ENCODE results near the gene FAM78B. TPM values are rescaled to one million over a fixed set of nuclear protein-coding genes. Genes with fewer than 3 reads are reported as not detected.

Gene FAM78B, protein sequence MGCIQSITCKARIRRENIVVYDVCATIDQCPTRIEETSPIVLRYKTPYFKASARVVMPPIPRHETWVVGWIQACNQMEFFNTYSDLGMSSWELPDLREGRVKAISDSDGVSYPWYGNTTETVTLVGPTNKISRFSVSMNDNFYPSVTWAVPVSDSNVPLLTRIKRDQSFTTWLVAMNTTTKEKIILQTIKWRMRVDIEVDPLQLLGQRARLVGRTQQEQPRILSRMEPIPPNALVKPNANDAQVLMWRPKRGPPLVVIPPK
- 1 to 10 TPM in 2 of 5 donors, under 1 TPM in 3; 0.77 to 1.4 (median 0.99) TPM for polyA plus RNA-seq (ENCODE audit: insufficient read depth in 1 of 5, insufficient read length in 5 of 5, low replicate concordance in 1 of 5)
- long read RNA-seq, donor 1, full-length matches to known transcripts: 1 of 1 reads
- long read RNA-seq, donor 1, partial matches to known transcripts: 0 of 1 reads
- long read RNA-seq, donor 1, other reads (novel, unspliced or antisense): 0 of 1 reads
- long read RNA-seq, donor 2: 0 reads
- long read RNA-seq, donor 3: 0 reads
- long read RNA-seq, donor 4: 0 reads
- long read RNA-seq, donor 5: 0 reads
- long read RNA-seq, donor 6, partial matches to known transcripts: 0 of 1 reads
- long read RNA-seq, donor 6, other reads (novel, unspliced or antisense): 0 of 1 reads
- long read RNA-seq, donor 7, partial matches to known transcripts: 0 of 1 reads
- long read RNA-seq, donor 7, other reads (novel, unspliced or antisense): 0 of 1 reads
- long read RNA-seq, donor 8: 0 reads

DNA sequence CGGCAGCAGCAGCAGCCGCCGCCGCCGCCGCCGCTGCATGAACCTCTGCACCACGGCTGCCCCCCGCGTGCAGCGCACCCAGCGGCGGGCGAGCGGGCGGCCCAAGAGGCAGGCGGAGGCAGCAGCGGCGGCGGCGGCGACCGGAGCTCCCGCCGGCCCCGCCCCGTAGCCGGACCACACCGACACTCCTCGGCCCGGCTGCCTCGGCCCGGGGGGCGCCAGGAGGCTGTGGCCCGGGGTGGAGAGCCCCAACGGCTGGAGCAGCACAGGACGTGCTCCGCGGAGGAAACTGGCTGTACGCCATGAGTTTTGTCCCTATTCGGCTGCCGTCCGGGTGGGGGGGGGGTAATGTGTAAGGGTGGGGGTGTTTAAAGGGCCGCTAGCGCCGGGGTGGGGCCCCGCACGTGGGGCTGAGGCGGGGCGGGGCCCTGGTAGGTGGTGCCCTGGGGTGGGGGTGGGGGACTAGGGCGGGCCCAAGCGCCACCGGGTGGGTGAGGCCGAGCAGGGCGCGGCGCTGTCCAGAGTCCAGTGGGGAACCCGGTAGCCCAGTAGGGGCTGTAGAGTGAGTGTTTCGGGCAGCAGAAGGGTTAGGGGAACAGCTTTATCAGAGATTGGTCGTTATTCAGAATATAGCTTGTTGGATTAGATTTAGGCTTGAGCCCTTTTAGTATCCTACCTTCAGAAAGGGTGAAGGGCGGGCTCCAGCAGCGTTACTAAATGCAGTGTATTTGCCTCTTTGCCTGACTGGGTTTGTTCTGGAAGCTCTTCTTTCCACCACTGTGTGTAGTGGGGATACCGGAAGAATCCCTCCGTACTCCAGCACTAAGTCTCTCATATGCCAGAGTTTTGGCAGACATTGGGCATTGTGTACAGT is at the start of gene FAM78B:
TSS of gene FAM78B (minus strand) at position 304 of the 874 bp plus-strand sequence. CDS start 753 bp downstream, outside the sequence.
- peak; percentile 29 to 32 for DNase-seq

DNA sequence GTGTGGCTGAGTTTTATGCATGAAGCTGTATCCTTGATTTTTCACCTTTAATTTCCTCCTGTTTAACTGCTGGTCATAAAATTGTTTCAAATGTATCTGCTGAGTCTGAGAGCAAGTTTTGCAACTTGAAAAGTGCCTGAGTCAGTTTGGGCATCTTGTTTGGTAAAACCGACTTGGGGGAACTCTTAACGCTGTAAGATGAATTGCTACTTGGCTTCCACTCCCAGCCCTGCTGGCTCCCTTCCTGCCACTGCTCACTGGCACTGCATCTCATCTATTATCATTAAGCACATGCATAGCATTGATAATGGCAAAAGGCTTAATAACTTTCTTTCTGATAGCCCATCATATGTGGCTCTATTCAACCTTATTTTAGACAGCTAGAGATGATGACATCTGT is 35.7 kb upstream of the FAM78B start:
- no peak for DNase-seq

DNA sequence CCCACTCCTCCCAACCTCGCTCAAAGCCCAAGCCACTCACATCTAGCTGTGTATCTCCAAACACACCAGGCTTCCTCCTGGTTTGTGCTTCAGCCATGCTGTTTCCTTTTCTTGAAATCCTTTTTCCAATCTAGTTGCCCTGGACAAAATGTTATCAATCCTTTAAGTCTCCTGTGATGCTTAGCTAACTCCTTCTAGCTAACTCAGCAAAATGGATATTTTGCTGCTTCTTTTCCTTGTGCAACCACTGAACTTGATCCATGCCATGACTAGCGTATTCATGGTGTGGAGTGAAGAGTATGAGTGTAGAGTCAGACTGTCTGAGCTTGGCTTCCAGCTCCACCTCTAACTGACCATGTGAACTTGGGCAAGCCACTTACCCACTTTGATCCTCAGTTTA is 33.9 kb upstream of the FAM78B start:
- no peak for DNase-seq

DNA sequence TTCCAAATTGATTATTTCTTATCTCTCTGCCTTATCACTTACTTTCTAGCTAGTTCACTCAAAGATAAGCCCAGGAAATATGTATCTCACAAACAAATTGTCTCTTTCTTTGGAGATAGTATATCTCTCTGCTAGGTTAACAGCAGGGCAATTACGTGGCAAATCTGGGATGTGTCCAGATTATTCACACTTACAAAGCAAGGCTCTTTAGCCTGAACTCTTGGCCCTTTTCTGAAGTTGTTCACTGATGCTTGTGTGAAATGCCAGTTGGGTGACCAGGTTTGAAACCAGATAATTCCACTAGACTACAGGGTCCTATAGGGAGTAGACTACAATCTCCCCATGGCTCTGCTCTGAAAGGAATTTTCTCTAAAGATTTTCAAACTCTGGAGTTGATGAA is 30.8 kb upstream of the FAM78B start:
- no peak for DNase-seq

DNA sequence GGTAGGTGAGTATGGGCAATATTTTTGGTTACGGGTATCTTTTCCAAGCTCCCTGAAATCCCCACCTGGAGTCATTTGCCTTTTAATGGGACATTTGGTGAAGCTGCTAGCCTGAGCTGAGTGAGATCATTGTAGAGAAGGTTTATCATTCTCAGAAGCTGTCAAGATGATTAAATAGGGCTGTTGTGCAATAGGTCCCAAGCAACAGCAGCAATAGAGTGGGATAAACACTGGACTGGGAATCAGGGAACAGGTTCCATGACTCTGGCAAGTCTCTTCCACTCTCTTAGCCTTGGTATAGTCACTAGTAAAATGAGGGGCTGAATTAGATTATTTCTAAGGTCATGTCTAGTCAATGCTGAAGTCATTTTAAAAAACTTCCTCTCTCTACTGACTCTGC is 30.3 kb upstream of the FAM78B start:
- DNase-seq: no peak

DNA sequence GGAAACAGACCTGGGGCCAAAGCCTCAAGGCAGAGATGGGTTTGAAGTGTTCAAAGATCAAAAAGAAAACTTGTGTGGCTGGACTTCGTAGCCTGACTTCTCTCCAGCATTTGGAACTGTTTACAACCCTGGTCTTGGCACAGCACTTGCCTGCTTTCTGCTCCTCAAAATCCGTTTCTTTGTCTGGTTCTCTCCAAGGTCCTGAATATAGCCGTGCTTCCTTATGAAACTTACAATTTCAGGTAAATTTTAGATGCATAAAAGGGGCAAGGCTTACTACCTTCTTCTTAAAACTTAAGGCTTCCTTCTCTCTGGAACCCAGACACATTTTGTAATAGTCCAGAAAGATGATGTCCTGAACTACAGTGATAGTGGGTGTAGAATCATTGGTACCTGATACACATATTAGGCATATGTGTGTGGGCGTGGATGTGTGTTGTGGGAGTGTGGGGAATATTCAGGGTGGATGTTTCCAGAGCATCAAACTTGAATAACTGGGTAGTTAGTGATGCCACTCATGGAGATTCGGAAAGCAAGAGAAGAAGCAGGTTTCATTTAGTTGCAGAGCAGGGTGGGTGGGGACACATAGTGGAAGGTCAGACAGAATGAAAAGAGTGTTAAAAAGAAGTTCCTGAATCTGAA is 26.4 kb upstream of the FAM78B start:
- no peak for DNase-seq

DNA sequence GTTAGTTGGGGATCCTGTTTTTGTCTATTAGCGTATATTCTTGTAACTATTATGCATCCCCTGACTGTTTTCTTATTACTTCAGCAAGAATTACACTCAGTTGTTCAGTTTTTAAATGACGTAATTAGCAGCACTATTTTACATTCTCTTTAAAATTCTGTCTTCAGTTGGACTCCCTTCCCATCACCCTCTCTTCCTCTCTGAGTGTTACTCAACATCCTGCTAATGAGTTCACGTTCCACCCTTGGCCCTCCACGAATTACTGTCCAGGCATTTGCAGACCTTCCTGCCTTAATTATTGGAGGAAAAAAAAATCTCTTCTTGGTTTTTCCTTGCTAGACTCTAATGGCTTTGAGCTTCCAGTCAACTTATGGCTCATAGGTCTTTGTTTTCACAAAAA is 23.6 kb upstream of the FAM78B start:
- no peak for DNase-seq

DNA sequence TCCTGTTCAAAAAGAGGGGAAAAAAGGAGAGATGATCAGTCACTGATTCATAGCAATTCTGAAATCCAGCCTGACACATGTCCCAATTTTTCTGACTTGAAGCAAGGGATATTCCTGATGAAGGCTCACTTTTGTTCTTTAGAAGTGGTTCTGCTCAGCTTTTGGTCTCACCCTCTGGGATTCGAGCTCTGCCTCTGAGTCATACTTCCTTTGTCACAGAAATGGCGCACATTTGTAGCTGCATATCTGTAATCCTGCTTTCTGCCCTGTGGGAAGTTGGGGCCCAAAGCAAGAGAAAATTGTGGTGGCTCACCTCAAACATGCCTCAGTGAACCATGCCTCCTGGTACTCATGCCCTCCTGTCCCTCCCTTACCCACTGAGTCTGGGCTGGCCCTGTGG is 22.3 kb upstream of the FAM78B start:
- DNase-seq: no peak

DNA sequence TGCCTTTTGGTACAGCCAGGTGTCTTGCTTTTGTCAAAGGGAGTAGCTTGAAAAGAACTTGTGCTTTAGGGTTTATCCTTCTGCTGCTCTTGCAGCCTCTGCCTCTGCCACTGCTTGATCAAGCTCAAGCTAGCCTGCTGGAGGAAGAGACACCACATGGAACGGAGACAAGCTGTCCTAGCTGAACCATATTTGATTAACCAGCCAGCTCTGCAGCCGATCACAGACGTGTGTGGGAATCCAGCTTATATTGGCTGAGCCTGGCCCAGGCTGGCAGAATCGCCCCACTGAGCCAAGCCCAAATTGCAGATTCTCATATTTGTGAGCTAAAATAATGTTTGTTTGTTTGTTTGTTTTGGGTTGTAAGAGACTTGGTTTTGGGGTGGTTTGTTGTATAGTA is 18.7 kb upstream of the FAM78B start:
- DNase-seq: no peak

DNA sequence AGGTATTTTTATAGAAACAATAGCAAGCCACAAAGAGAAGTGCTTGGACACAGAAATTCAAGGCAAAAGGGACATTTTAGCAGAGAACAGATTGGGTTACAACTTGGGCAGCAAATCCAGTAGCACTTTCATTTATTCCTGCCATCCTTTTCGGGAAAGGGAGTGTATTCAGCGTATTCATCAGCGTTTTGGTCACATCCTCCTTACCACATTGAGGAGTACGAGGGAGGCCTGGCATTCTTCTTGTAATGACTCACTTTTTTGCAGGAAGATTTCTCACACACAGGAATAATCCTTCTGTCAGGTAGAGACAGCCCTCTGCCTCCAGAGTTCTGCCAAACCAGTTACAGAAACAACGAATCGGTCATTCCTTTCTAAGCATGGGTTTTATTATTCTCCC is 18.1 kb upstream of the FAM78B start:
- no peak for DNase-seq

DNA sequence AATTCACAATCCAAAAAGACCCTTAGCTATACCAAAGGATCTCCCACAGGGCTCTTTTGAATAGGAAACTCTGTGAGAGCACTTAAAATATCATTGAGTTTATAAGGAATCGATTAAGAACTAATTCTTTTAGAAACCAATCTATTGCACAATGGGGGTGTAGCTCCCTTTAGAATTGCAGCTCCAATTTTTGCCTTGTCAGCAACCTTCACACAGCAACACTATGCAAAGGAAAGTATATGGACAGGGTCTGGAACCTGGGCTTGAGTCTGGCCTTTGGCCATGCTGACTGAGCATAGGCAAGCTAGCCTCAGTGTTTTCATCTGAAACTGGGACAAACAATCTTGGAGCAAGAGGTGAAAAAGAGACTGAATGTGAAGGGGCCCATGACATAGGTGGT is 17.2 kb upstream of the FAM78B start:
- no peak for DNase-seq

DNA sequence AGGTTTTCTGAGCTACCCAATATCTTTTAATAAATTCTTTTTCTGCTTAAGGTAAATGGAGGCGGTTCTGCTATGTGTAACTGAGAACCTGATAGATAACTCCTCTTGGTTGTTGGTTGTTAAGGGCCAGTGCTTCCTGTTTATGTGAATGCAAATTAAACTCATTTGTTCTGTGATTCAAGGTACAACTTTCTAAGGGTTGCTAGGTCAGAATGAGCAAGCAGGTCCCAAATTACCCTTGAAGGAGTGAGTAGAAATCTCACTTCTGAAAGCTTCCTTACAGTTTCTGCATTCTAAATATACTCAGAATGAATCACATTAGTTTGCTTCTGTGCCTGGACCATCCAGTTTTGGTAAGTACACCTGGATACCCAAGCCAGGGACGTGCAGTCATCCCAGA is 15.5 kb upstream of the FAM78B start:
- DNase-seq: no peak

DNA sequence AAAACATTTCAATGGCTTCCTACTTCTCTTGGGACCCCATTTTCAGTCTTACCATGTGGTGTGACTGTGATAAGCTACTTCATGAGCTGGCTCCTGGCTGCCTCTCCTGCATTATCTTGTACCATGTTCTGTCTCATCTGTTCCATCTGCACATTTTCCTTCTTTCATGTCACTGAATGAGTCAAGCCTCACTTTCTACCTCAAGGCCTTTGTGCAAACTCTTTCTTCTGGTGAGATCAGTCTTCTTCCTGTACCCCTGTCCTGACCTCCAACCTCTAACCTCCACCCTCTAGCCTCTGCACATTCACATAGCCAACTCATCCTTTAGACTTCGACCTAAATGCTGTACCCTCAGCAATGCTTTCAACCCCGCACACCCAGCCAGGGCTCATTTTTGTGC is 9.6 kb upstream of the FAM78B start:
- DNase-seq: no peak

DNA sequence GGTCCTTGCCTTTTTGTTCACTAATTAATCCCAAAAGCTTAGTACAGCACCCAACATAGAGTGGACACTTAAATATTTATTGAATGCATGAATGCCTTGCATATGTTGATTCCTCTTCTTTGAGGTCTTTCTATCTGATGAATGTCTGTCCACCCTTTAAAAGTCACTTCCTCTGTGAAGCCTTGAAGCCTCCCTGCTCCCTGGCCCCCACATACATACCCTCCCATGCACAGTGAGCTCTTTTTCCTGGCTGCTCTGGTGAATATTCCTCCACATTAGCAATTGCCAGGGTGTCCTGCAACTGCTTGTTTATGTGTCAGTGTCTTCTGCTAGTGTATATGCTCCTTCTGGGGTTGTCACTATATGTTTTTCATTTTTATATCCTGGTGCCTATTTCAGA is 8.2 kb upstream of the FAM78B start:
- no peak for DNase-seq

DNA sequence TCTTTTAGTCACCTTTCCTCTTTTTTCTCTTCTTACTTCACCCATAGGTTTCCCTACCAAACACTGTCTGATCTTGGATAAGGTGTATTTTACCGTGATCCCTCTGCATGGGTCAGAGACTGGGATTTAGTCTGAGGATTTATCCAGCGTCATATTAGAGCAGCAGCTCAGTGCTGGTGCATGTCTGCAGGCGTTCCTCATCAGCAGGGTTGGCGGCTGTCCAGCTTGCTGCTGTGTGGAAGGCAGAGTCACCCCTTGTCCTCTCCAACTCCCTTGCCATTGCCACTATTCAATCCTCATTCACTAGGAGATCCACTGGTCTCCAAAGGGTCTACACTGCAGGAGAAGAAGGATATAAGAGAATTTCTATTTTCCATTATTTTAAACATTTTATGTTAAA is 7.3 kb upstream of the FAM78B start:
- no peak for DNase-seq

DNA sequence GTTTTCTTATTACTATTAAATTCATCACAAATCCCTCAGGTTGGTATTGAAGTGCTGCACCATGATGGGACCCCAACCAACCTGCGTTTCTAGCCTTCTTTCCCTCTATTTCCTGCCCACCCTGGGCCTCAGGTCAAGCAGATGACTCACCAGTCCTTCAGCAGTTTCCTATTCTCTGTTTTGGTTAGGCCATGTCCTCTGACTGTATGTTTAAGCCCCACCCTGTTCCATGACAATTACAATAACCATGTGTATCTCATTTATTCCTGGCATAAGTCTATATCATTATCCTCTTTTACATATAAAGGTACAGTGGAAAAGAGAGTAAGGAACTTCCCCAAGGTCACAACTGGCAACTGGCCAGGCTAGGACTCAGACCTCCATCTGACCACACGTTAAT is 5.3 kb upstream of the FAM78B start:
- DNase-seq: no peak

DNA sequence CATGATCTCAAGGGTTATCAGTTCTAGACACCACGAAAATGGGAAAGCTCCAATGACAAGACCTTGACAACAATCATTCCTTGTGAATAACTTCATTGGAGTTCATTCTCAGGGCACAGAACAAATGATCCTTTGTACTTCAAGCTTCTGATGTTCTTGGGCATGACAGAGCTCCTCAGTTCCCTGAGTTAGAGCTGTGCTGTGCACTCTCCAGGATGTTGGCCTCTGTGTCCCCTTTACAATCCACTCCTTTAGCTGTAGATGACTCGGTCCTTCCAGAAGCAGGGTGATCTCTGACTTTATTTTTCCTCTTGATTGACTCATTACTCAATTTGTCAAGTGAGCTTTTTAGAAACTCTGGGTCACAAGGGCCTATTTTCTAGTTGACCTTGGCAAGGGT is 3.9 kb upstream of the FAM78B start:
- DNase-seq: no peak

DNA sequence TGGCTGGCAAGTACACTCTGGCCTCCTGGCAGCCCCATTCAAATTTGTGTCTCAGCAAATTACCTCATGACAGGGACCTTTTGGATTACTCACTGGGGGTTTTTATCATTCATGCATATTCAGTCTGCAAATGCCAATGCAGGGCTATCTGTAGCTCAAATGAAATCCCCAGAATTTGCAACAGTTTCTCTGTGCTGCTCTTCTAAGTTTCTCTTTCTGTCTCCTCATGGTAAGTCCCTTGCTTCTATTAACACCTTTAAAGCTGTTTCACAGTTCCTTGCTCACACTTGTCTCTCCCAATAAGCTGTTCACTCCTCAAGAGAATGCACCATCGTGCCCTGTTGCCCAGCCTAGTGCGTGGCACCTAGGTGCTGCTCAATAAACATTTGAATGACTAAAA is 3.3 kb upstream of the FAM78B start:
- no peak for DNase-seq

DNA sequence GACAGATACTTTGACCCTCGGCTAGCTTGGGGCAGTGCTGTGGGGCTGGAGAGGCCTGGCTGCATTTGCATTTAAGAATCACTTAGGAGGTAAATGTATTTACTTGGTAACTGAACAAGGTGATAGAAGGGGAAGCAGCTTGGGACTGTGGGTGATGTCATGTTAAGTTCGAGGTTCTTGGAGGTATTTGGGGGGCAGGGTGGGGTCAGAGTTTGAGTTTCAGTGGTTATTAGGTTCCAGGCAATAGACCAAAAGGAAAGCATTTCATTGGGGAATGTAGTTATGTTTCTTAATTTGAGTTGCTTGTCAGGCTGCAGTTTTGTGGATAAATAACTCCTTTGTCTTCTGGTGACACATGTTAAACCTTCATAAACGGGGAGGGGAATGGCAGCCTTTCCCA is 2.4 kb upstream of the FAM78B start:
- no peak for DNase-seq

DNA sequence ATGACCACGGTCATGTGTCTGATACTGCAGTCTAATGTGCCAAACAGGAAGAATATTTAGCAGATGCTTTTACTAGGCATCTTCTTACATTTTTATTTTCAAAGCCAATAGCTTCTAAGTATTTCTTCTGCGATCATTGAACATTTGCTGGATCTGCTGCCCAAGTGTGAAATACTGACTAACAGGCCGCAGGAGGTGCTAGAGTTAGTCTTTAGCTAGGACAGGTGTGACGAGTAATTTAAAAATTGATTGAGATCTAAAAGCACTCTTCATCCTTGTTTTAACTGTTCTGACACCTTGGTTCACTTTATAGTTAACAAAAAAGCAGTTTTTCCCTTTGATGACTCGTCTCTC is 748 bp upstream of the FAM78B start:
- no peak for DNase-seq

DNA sequence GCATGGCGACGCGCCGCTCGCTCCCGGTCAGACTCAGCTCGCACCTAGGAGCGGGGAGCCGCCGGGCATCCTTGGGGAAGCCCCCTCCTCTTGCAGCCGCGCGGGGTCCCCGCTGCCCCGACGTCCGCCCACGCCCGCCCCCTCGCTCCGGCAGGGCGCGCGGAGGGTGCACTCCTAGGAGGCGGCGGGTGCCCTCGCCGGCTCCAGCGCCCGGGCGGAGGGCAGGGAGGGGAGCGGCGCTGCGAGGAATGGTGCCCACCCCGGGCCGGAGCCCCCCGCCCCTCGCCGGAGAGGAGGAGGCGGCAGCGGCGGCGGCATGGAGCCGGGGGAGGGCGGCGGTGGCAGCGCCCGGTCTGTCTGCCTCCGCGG is 488 bp downstream of the FAM78B start:
- no peak for DNase-seq
